Measurements from ENCODE around the gene MBTPS2.

The MBTPS2 gene

GRCh38 chrX:21855937-21856415 is 16.6 kb downstream of the MBTPS2 start, which contains the start of gene YY2:
YY2 (plus strand) TSS chrX:21855987; CDS start chrX:21856485, 498 bp downstream.
- CTCF ChIA-PET: interaction anchor here (0.6 kb wide), 1 partner anchor 84 kb away, joined by 3 read pairs; no protein-coding TSS in a partner anchor
- H3K4me1 ChIP-seq (ENCODE audit: control insufficient read depth, insufficient read depth, low read length): no peaks in the 10 kb centered on the region
- POLR2A ChIA-PET: no interaction called here

GRCh38 chrX:21856504-21856903 is 17.1 kb downstream of the MBTPS2 start:
- Histone ChIP-seq H3K4me3 (ENCODE audit: low read depth, low read length) (no peak overlapping the region), H3K4me1 (ENCODE audit: control insufficient read depth, insufficient read depth, low read length) (no peaks in the 10 kb centered on the region), H3K27ac (ENCODE audit: extremely low read depth, low read depth, low read length) (no peak overlapping the region), H3K9me3 (ENCODE audit: control insufficient read depth, insufficient read depth, low read depth, low read length) (no peaks in the 10 kb centered on the region), H3K36me3 (ENCODE audit: control insufficient read depth in 2 of 2, insufficient read depth in 1 of 2, low read length in 2 of 2) (peaks cover 23 to 36% of the 10 kb centered on the region in 2 experiments)
- TF ChIP-seq YY2 (tag by site-specific recombination; IDR thresholded peaks at IDR 0.05) (peak; percentile 85), ZNF639 (tag by site-specific recombination; IDR thresholded peaks at IDR 0.05) (no peak)
- ChIA-PET CTCF (interaction anchor here (0.6 kb wide), 2 partner anchors 84 to 119 kb away, joined by 3 read pairs; no protein-coding TSS in a partner anchor), POLR2A (no interaction called here)

More at GRCh38 chrX:21855937-21856415, 16.6 kb downstream of the MBTPS2 start, which contains the start of gene YY2:
- Histone ChIP-seq H3K4me3 (ENCODE audit: low read depth, low read length) (no peak within 1 kb of the TSS), H3K9me3 (ENCODE audit: control insufficient read depth, insufficient read depth, low read depth, low read length) (no peaks in the 10 kb centered on the region), H3K27ac (ENCODE audit: extremely low read depth, low read depth, low read length) (no peak within 1 kb of the TSS), H3K36me3 (ENCODE audit: control insufficient read depth in 2 of 2, insufficient read depth in 1 of 2, low read length in 2 of 2) (peaks cover 23 to 36% of the 10 kb centered on the region in 2 experiments)
- TF ChIP-seq ZNF324 (tag by site-specific recombination; IDR thresholded peaks at IDR 0.05): no peak
- no peak for TF ChIP-seq RBAK (tag by site-specific recombination; IDR thresholded peaks at IDR 0.05)
- TF ChIP-seq ZNF16 (tag by site-specific recombination; IDR thresholded peaks at IDR 0.05; ENCODE audit: low read depth): no peak

- H3K9me3 ChIP-seq (ENCODE audit: control insufficient read depth, insufficient read depth, low read depth, low read length): no peaks in the 10 kb centered on the region
- TF ChIP-seq ZEB2 (tag by site-specific recombination; IDR thresholded peaks at IDR 0.05) (no peak), BCL11B (tag by site-specific recombination; IDR thresholded peaks at IDR 0.05; ENCODE audit: low read depth) (no peak), BCL6B (tag by site-specific recombination; IDR thresholded peaks at IDR 0.05) (no peak), TSHZ1 (tag by site-specific recombination; IDR thresholded peaks at IDR 0.05; ENCODE audit: borderline replicate concordance) (no peak), ZNF501 (tag by site-specific recombination; IDR thresholded peaks at IDR 0.05) (no peak), ZBTB6 (tag by site-specific recombination; IDR thresholded peaks at IDR 0.05) (no peak), ZNF48 (tag by site-specific recombination; IDR thresholded peaks at IDR 0.05) (no peak), ZNF362 (tag by site-specific recombination; IDR thresholded peaks at IDR 0.05) (0 out of 2 replicates have a peak, but pooled peaks have one; percentile 24)
- no peak overlapping the region for H3K27ac ChIP-seq (ENCODE audit: extremely low read depth, low read depth, low read length)
- CTCF ChIA-PET: no interaction called here
- H3K36me3 ChIP-seq (ENCODE audit: control insufficient read depth in 2 of 2, insufficient read depth in 1 of 2, low read length in 2 of 2): no peaks in the 10 kb centered on the region; a peak in 1 of 3 replicates
- POLR2A ChIA-PET: interaction anchor here (0.7 kb wide), 1 partner anchor 12 kb away, joined by 4 read pairs; no protein-coding TSS in a partner anchor
- no peak overlapping the region for H3K4me3 ChIP-seq (ENCODE audit: low read depth, low read length)
- H3K4me1 ChIP-seq (ENCODE audit: control insufficient read depth, insufficient read depth, low read length): no peaks in the 10 kb centered on the region
Observed at GRCh38 chrX:21863241-21863640, 23.8 kb downstream of the MBTPS2 start.
